NCI-H1417 (cell line): ENCODE measurements around the gene SYNE2.
A peak's percentile ranks its signal among the peaks of the same experiment; 100 is the strongest.

Source experiments
- DNase-seq, 3 experiments: peaks; one replicate each; lab custom pipeline; 2025; lab: John Stamatoyannopoulos, UW

The SYNE2 gene

GRCh38 chr14:63908667-63909264 lies 56.0 kb downstream of the SYNE2 start:
- no peak for DNase-seq

GRCh38 chr14:63909984-63910383 lies 57.2 kb downstream of the SYNE2 start:
- no peak for DNase-seq

GRCh38 chr14:63910583-63911363 lies 58.0 kb downstream of the SYNE2 start:
- no peak for DNase-seq

- DNase-seq = no peak
Measured at GRCh38 chr14:63911404-63911803, 58.6 kb downstream of the SYNE2 start.

GRCh38 chr14:63912286-63912685 lies 59.5 kb downstream of the SYNE2 start:
- DNase-seq = peak in 1 of 3 experiments; percentile 24

GRCh38 chr14:63918411-63918810 lies 65.6 kb downstream of the SYNE2 start:
- DNase-seq = no peak

- DNase-seq = peak in 2 of 3 experiments; percentile 4 to 21
Measured at GRCh38 chr14:63922696-63923421, 70.1 kb downstream of the SYNE2 start.

GRCh38 chr14:63923422-63923752 lies 70.6 kb downstream of the SYNE2 start:
- DNase-seq = no peak

GRCh38 chr14:63924375-63924774 lies 71.6 kb downstream of the SYNE2 start:
- DNase-seq = no peak

GRCh38 chr14:63926641-63927040 lies 73.8 kb downstream of the SYNE2 start:
- no peak for DNase-seq

- DNase-seq = no peak
Measured at GRCh38 chr14:63928744-63929174, 76.0 kb downstream of the SYNE2 start.

GRCh38 chr14:63933110-63933509 lies 80.3 kb downstream of the SYNE2 start:
- DNase-seq = no peak

- DNase-seq = no peak
Measured at GRCh38 chr14:63933711-63934110, 80.9 kb downstream of the SYNE2 start.

- no peak for DNase-seq
Measured at GRCh38 chr14:63938198-63939005, 85.6 kb downstream of the SYNE2 start.

GRCh38 chr14:63939006-63939270 lies 86.1 kb downstream of the SYNE2 start:
- no peak for DNase-seq

- no peak for DNase-seq
Measured at GRCh38 chr14:63940387-63940786, 87.6 kb downstream of the SYNE2 start.

- DNase-seq = peak in 1 of 3 experiments; percentile 42
Measured at GRCh38 chr14:63941023-63941422, 88.2 kb downstream of the SYNE2 start.

GRCh38 chr14:63949696-63950095 lies 96.9 kb downstream of the SYNE2 start:
- DNase-seq = no peak

GRCh38 chr14:63951021-63951420 lies 98.2 kb downstream of the SYNE2 start:
- no peak for DNase-seq

GRCh38 chr14:63951429-63951828 lies 98.6 kb downstream of the SYNE2 start:
- no peak for DNase-seq

GRCh38 chr14:63952053-63952932 lies 99.5 kb downstream of the SYNE2 start:
- no peak for DNase-seq
